SH-SY5Y (cell line): ENCODE measurements around the gene CLCF1.

ENCODE experiments used
- GATA2 ChIP-seq: IDR thresholded peaks from 2 replicates; pipeline ENCODE4 v1.6.1; 2011; ENCODE audit warnings: mild to moderate bottlenecking, low read depth, low read length
- GATA3 ChIP-seq: IDR thresholded peaks from 2 replicates; pipeline ENCODE4 v1.6.1; 2011; ENCODE audit warnings: low read depth, mild to moderate bottlenecking, low read length, moderate library complexity

The CLCF1 gene

DNA sequence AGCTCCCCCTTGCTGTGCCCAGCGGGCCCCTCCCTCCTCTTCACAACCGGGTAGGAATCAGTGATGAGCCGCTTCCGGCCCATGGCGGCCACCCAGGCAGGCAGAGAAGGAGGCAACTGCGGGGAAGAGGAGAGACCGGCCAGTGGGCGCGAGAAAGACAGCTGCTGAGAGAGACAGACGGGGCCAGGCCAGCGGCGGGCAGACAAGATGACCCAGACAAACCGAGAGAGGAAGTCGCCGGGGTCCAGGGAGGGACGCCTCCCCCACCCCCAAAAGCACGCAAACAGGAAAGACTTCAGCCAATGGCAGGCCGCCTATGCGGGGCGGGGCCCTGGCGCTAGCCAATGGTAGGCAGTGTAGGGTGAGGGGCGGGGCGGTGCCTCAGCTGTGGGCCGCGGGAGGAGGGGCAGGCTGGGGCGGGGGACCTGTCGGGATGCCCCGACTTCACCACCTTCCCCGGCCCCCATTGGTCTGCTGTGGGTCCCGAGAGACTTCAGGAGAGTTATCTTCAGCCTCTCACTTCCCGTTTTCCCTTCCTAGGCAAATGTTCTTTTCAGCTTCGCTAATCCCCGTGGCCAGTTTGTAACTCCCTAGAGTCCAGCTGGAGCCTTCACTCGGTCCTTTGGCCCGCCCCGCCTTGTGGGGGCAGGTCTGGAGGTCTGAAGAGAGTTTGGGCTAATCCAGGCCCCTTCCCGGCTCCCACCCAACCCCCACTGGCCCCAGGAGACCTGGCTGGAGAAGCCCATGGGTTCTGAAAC lies 19.9 kb downstream of the CLCF1 start, which contains the start of gene POLD4:
Gene POLD4, minus strand, starts transcription at position 230 of the 758 bp plus-strand sequence. Its CDS starts 147 bp downstream, at position 83.
- no peak for TF ChIP-seq GATA2
- TF ChIP-seq GATA3, result no peak

GRCh38 chr11:67352546-67353316 lies 20.7 kb downstream of the CLCF1 start:
- TF ChIP-seq GATA2 (no peak), GATA3 (no peak)

DNA sequence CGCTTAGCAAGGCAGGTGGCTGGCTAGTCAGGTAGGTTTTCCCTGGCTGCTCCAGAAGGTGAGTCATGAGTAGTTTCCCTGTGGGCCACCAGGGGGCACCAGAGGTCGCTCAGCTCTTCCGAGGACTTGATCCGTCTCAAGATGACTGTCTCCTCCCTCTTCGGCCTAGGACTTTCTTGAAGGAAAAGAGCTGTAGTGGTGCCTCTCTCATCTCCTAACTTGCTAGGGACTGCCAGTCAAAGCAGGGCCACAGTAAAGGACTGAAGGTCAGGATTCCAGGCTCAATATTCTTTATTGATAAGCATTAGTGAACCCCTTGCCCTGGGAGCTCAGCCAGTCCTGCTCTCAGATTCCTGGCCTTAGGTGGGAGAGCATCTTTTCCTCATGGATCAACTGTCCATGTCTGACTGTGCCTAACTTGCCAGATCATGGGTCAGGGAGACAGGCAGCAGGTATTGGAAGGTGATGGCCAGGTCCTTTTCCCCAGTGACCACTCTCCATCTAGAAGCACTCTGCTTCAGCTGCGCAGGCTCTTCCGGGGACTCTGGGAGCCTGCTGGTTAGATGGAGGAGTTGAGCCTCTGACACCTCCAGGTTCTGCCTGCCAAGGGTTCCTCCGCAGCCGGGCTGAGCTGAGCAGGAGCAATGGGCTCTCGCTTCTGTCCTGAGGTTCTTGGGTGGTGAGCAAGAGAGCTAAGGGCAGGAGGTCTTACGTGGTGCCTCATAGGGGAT lies 22.0 kb downstream of the CLCF1 start:
- TF ChIP-seq GATA3, result no peak
- TF ChIP-seq GATA2, result no peak

DNA sequence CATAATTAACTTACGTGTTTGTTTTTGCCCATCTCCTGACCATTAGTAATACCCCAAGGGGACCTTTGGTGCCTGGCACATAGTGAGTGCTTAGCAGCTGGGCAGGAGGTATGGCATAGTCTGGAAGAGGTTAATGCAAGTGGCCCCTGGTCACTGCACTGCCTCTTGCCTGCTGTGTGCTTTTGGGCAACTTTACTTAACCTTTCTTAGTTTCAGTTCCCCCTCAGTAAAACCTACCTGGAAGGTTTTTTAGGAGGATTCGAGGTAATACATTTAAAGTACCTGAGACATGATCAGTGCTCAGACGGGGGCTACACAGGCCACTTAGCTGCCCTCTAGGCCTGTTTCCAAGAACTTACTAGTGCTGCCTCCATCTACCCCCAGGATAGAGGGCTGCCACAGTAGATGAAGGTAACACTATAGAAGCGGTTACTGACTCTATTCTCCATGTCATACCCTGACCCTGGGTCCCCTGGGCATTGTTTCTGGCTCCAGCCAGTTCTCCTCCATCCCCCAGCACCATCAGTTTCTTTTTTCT lies 23.4 kb downstream of the CLCF1 start:
- no peak for TF ChIP-seq GATA2
- no peak for TF ChIP-seq GATA3

GRCh38 chr11:67349457-67349856 lies 23.9 kb downstream of the CLCF1 start:
- TF ChIP-seq GATA2 (no peak), GATA3 (no peak)

DNA sequence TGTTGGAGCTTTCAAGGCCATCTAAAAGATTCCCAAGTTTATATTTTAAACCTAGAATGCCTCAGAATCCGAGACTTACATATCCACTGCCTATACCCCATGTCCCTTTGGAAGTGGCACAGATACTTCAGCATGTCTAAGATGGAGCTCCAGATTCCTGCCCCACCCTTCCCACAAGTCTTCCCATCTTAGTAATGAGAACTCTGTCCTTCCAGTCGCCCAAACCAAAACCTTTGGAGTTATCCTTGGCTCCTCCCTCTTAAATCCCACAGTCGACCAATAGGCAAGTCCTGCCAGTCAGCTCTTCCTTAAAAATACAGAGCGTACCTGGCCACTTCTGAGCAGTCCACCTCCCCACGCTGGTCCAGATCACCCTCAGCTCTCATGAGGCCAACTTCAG lies 24.4 kb downstream of the CLCF1 start:
- TF ChIP-seq GATA2 (no peak), GATA3 (no peak)

DNA sequence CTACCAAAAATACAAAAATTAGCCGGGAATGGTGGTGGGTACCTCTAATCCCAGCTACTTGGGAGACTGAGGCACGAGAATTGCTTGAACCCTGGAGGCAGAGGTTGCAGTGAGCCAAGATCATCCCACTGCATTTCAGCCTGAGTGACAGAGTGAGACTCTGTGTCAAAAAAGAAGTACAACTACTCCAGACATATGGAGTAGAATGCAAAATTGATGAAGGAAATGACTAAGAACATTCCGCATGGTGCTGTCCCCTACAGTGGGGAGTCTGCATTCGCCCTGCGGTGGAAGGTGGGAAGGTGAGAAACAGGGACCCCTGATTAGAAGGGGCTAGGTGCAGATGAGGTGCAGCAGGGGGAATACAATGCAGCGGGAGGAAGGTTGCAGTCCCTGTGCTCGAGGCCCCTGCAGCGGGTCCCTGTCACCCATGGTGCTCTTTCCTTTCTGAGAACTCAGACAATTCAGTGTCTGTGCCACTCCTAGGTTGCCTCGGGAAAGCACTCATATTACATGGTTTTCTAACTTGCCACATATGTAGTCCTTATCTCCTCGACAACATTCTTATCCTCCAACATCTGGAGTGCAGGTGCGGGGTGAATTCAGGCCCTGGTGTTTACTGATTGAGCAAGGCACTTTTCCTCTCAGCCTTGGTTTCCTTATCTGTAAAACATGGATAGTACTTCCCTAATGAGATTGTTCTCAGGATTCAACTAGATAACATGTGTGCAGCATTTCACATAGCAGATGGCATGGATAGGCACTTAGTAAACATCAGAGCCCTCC lies 25.2 kb downstream of the CLCF1 start:
- TF ChIP-seq GATA2 (peak; percentile 94), GATA3 (no peak; the same call in 1 of the 2 replicates)

- TF ChIP-seq GATA2, result no peak
- TF ChIP-seq GATA3, result no peak
Observed at GRCh38 chr11:67345920-67346819, 27.2 kb downstream of the CLCF1 start.

GRCh38 chr11:67345247-67345919 lies 28.0 kb downstream of the CLCF1 start:
- TF ChIP-seq GATA3, result no peak
- no peak for TF ChIP-seq GATA2

DNA sequence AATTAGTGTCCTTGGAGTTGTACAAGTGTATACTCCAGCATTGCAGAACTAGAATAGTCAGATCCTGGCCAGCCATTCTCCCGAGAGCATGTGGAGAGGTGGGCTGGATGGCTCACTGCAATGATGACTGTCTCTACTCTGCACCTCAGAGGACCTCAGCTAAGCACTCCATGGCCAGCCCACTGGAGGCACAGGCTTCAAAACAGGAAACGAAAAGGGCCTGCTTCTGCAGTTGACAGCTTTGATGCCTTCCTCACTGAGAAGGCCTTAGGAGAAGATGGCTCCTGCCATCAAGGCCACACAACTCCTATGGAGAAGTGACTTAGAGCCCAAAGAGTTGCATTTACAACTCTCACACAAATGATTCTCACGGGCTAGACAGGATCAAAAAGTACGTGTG lies 29.1 kb downstream of the CLCF1 start:
- TF ChIP-seq GATA3, result no peak
- TF ChIP-seq GATA2, result no peak

GRCh38 chr11:67337257-67337656 lies 36.1 kb downstream of the CLCF1 start:
- no peak for TF ChIP-seq GATA3
- TF ChIP-seq GATA2, result no peak
